HG02840 (cell line): ENCODE data around the gene HIP1.
"Not testable (repeated sequence)": the region's sequence is repeated elsewhere in the genome, so short reads cannot be mapped to it uniquely, and the experiment has no call there.

Experiments used
- ATAC-seq: cut with Tn5 transposase; IDR thresholded peaks from one replicate; pipeline ENCODE4 v1.9.1; 2021; ENCODE audit warnings: mild to moderate bottlenecking, moderate library complexity, moderate number of reproducible peaks; ENCODE audit not compliant: unreplicated experiment, low FRiP score

Gene HIP1

DNA sequence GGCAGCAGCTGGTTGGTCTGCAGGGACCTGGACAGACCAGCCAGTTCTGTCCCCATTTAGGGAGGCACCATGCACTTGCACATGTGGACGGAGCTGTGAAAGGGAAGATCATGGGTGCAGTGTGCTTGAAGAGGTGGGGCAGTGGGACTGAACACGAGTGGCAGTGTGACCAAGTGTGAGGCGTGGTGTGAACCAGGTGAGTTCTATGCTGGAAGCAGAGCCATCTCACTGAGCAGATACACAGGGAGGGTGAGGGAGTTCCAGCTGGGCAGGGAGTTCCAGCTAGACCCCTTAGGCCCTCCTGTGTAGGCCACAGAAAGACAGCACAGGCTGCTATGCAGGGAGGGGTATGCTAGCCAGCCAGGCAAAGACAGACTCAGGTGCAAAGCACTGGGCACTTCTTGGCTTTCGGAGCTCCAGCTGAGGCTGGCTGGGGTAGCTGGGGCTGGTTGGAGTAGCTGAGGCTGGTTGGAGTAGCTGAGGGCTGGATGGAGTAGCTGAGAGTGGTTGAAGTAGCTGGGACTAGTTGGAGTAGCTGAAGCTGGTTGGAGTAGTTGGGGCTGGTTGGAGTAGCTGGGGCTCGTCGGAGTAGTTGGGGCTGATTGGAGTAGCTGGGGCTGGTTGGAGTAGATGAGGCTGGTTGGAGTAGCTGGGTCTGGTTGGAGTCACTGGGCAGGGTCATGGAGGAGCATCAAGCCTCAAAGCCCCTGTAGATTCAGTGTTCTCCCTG is 90.9 kb downstream of the HIP1 start:
- ATAC-seq = no peak

DNA sequence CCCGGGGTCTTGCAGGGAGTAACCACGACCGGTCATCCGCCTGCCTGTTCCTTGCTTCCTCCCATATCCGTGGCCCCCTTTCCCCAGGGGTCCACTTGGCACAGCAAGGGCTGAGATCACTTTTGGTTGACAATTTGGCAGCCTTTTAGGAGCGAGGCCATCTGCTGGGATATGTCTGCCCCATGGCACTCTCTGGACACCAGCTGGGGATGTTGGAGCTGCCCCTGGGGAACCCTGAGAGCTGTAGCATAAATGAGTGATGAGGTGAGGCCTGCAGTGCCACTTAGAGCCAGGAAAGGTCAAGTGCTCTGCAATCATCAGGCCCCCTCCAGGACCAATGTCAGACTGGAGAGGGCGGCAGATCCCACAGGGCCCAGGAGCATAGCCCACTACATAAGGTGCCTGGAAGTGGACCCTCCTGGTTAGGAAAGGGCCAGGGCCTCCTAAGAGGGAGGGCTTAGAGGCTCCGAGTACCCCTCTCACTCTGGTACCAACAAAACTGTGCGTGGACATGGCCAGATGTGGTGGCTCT is 92.1 kb downstream of the HIP1 start:
- no peak for ATAC-seq

DNA sequence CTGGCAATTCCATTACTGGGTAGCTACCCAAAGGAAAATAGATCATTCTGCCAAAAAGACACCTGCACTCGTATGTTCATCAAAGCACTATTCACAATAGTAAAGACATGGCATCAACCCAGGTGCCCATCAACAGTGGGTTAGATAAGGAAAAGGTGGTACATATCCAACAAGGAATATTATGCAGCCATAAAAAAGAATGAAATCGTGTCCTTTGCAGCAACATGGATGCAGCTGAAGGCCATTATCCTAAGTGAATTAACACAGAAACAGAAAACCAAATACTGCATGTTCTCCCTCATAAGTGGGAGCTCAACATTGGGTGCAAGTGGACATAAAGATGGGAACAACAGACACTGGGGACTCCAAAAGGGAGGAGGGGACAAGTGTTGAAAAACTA is 93.2 kb downstream of the HIP1 start:
- ATAC-seq = no peak

DNA sequence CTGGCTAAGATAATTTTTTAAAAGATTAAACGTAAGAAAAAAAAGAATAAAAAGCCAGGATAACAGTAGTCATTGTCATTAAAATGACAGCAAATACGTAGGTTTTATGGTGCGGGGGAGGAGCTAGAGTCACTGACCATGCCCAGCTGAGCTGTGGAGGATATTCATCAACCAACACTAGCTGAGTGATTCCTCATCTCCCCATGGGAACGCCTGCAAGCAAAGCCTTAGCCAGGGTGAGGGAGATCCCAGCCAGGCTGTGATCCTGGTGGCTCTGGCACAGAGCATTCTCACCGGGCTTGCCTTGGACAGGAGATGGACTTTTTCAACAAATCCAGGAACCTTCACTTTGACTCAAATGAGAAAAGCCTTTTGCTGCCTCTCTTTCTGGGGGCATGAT is 94.2 kb downstream of the HIP1 start:
- no peak for ATAC-seq

DNA sequence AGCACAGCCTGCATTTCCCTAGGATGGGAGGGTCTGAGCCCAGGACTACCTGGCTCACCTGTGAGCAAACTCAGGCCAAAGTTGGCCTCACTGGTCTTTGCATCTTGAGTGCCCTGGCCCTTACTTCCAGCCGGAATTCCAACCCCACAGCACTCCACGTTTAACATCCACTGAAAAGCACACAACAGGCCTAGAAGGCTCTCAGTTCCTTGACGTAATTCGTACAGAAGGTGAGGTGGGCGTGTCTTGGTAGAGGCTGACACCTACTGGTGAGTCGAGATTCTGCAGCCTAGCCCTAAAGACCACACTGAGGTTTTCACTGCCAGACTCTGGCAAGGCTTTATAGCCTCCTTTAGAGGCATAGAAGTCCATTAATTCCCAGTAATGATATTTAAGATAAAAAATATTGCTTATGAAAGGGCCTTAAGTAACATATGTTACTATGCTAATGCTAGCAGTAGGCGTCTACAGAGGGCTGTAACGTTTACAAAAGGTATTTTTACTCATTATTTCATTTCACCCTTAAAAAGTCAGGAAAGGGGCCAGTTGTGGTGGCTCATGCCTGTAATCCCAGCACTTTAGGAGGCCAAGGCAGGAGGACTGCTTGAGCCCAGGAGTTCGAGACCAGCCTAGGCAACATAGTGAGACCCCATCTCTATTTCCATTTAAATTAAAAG is 95.8 kb downstream of the HIP1 start:
- ATAC-seq = no peak

DNA sequence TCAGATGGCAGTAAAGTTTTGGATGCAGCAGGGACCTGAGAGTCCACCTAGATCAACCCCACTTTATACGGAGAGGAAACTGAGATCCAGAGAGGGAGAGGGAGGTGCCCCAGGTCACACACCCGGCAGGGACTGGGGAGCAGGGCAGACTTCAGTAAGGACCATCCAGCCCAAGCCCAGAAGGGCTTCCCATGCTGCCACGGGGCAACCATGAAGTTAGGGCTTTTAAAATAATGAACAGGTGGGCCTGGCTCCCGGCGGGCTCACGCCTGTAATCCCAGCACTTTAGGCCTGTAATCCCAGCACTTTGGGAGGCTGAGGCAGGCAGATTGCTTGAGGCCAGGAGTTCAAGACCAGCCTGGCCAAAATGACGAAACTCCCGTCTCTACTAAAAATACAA is 98.5 kb downstream of the HIP1 start:
- no peak for ATAC-seq

DNA sequence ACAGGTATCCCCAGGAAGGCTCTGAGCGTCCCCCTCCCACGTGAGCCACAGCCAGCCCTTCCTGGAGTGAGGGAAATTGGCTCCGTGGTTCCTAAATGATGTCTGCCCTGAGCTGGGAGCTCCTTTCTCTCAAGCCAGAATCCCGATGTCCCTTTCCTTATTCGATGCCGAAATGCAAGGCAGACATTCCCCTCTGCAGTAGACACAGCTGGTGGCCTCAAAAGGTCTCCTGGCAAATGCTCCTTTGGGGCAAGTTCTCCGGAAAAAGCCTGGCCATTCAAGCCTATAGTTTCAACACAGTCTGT is 98.9 kb downstream of the HIP1 start:
- ATAC-seq = no peak

DNA sequence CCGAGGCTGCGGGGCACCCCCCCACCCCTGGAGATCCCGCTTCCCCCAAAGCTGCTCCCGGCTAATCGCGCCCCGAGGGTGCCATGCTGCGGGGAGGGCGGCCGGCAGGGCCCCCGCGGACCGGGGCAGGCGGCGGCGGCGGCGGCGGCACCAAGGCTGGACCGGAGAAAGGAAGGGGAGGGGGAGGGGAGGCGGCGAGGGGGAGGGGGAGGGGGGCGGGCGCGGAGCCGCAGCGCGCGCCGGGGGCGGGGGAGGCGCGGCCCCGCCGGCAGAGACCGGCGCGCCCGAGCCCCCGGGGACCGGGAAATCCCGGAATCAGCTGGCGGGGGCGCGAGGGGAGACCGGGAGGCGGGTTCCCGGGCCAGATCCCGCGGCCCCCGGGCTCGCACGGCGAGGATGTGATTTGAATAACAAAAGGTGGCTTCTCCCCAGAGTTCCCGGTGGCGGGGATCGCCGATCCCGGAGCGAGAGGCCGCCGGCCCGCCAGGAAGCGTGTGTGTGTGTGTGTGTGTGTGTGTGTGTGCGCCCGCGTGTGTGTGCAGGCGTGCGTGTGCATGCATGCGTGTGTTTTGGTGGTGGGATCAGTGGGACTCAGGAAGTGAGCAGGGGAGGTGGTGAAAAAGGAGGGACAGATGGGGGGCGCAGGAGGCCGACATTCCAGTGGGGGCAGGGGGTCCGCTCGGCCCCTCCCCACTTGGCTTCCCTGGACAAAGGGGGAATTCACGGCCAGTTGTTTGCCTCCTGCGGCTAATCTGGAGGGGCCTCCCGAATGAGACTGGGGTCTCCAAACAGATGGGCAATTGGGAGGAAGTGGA is 99.5 kb downstream of the HIP1 start:
- no peak for ATAC-seq

DNA sequence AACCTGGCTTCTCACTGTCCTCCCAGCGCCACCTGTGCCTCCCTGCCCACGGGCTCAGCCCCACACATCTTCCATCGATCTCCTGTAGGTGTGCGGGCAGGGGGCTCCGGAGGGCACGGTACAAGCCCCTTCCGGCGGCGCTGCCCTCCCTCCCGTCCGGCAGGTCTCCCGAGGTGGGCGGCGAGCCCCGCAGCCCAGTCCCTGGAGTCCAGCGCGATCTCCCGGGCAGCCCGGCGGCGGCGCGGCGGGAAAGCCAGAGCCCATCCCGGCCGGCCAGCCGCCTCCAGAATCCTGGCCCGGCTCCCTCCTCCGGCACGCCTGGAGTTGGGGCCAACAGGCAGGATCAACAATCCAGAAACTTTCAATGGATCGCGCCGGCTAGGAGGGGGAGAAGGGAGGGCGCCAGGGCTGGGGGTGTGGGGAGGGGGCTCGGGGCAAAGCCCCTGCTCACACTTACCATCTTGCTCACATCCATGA is 100.1 kb downstream of the HIP1 start:
- ATAC-seq = no peak

DNA sequence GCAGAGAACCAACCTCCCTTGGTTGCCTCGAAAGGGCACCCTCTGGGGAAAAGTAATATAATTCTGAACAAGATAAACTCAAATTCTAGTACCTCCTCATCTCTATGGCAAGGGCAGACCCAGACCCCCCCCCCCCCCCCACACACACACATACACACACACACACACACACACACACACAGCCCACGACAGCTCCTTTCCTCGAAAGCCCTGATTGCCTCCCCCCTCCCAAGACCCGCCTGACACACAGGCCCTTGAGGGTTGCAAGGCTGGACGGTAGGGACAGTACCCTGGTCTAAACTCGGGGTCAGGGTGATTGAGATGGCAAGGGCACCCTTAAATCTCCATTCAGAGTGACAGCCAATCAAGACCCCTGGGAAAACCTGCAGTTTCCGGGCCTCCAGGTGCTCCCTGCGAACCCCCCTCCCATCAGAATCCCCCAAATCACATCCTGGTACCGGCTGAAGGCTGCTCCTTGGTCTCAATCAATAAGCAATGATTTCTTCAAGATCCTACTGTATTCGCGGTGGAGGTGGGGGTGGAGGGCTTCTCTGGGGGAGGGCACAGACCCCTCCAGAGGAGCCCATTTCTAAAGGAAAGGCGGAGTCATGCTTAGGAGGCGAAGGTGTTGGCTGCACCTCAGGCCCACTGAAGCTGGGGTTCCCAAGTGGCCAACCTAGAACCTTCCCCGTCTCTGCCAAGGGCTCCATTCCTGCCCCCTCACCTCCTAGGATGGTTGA is 100.7 kb downstream of the HIP1 start:
- no peak for ATAC-seq

DNA sequence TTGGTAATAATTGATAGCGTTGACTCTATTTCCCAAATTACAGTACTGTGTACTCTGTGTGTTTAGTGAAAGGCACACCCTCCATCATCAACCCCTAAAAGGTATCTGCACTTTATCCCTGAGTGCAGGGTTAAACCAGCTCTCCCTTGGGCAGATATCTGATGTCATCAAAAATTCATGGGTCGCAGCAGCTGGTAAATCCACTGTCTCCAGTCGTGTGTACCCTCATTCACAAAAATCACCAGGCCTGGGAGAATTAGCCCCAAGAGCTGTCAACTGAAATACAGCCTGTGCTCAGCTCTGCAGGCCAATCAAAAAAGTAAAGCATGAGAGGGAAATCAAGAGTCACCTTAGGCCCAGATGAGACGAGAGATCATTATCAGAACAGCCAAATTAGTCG is 103.7 kb downstream of the HIP1 start:
- ATAC-seq = no peak

DNA sequence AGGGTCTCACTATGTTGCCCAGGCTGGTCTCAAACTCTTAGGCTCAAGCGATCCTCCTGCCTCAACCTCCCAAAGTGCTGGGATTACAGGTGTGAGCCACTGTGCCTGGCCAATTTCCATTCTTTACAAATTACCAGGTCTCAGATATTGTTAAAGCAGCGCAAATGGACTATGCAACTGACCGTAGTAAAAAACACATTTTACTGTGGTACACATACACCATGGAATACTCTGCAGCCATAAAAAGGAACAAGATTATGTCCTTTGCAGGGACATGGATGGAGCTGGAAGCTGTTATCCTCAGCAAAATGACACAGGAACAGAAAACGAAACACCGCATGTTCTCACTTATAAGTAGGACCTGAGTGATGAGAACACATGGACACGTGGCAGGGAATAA is 106.2 kb downstream of the HIP1 start:
- ATAC-seq = not testable (repeated sequence)

DNA sequence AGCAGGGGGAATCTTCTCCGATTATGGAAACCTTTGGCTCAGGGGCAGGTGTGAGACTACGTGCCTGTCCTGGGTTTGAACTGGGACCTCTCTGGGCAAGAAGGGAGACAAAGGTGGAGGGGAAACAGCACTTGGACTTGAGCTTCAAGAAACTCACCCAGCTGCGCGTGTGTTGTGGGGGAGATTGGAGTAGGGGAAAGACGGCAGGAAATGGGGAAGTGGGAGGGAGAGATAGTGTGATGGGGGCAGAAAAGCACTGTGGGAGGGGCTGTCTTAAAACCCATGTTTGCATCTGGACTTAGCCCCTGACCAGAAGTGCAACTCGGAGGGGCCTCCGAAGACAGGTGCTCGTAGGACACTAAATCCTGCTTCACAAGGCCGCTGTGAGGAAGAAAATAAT is 107.0 kb downstream of the HIP1 start:
- no peak for ATAC-seq

DNA sequence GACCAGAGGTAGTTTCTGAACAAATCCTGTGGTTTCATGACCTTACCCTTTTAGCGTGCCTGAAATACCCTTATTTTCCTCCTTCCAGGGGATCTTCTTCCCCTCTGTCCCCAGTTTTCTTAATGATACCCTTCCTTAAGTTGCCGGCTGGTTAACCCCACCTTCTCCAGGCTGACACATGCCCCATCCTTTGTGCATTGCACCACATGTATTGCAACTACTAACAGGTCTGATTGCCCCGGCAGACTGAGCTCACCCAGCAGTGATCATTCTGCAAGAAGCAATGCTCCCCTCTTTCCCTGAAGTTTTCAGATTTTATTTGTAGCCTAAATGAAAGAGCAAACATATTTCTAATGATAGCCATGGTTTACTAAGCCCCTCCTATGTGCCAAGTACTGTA is 108.2 kb downstream of the HIP1 start:
- no peak for ATAC-seq

DNA sequence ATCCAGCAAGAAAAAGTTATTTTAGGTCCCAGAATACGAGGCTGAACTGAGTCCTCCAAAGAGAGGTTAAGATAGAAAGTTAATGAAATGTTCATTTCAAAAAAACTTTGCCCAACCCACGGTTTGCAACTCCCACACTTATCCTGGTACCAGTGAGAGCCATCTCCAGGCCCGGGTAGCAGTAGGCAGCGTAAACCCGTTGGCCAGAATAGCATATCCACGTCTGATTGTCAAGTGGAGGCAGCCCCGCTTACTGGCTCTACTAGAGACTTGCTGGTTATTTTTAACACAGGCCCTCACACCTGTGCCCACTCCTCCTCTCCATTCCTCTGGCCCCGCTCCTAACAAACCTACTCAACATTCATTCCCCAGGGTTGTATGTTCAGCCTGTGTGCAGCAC is 109.7 kb downstream of the HIP1 start:
- no peak for ATAC-seq

DNA sequence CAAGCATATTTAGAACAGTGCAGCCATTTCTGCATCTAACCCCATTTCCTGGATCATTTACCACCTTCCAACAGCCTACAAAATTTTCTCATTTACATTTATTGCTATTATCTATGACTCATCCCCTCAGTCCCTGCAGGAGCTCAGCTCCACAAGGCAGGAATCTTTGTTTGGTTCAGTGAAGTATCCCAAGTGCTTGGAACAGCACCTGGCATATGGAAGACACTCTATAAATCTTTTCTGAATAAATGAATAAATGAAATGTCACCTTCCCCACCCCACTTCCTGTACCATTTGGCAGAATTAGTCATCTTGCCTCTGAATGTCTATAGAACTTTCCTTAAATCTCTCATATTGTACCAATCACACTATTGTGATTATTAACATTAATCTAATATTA is 110.7 kb downstream of the HIP1 start:
- no peak for ATAC-seq

DNA sequence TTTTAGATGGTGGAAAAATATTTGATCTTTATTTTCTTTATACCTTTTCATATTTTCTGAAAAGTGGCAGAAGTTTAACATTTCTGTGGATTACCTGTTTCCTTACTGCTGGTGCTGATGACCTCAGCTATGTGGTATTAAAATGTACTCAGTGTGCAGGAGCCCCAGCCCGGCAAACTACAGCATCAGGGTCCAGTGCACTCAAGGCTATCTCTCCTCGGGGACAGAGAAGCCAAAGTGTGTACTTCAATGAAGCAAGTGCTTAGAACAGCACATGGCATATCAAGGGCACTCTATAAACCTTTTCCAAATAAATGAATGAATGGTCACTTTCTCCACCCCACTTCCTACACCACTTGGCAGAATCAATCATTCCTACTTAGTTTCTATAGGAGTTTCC is 111.8 kb downstream of the HIP1 start:
- no peak for ATAC-seq

DNA sequence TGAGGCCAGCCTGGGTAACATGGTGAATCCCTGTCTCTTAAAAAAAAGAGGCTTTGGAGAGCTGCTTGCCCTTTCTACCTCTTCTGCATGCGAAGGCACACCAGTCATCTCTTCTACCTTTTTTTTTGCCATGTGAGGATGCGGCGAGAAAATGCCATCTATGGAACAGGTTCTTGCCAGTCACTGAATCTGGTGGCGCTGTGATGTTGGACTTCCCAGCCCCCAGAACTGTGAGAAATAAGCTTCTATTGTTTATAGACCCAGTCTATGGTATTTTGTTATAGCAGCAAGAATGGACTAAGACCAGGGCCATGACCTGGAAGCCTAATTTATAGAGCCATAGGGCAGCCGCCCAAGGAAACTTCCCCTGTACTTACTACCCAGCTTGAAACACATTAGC is 112.9 kb downstream of the HIP1 start:
- ATAC-seq = no peak

DNA sequence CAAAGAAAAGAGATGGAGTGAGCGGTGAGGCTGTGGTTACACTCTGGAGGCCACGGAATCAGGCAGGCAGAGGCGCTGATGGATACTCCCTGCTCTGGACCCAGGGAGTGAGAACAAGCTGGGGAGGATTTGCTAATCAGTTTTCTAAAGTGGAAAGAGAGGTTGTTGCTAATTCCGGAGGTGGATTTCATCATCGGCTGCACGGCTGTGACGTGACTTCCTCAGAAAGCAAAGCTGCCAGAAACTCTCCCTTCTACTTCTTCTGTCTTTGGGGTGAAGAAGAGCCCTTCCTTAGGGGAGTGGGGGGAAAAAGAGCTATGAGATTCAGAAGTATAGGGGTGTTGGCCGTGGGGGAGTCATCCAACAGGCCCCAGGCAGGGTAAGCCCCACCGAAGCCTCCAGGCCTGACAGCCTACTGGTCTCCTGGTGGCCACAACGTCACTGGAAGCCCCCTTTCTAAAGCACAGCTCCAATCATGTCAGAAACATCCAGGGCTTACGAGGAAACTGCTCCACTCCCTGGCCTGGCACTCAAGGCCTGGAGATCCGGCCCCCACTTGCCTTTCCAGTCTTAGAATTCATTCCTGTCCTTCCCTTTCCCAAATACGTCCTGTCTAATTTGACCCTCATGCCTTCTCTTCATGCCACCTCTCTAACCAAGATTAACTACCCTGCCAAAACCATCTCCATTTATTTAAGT is 114.5 kb downstream of the HIP1 start:
- ATAC-seq = no peak
